Psoas muscle (tissue), 8 donors: ENCODE data around the gene ANXA11. TPM values are rescaled to one million over a fixed set of nuclear protein-coding genes. Genes with fewer than 3 reads are reported as not detected.
A peak's percentile ranks its signal among the peaks of the same experiment; 100 is the strongest.
"Not testable (repeated sequence)": the region's sequence is repeated elsewhere in the genome, so short reads cannot be mapped to it uniquely, and the experiment has no call there.

Source experiments
- ATAC-seq, 4 donors: fragments of 200-7000 bp; cut with Tn5 transposase; one replicate each; pipeline ENCODE4 v1.9.1; 2020; ENCODE audit warnings: moderate library complexity in 3 of 4, mild to moderate bottlenecking in 2 of 4
- DNase-seq, 2 donors: peaks; one replicate each; pipeline ENCODE4 v3.0.0-alpha.2; 2020
- H3K27ac ChIP-seq: fragments of 200-600 bp; one replicate; pipeline ENCODE4 v1.8.0; 2022
- H3K27me3 ChIP-seq, 3 donors: fragments of 200-600 bp in 1 of 3; one replicate each; pipeline versions ENCODE4 v1.6.1 to v1.8.0; 2013 to 2022; ENCODE audit warnings: low read length in 2 of 3, mild to moderate bottlenecking in 2 of 3, moderate library complexity in 1 of 3; ENCODE audit not compliant: insufficient read depth in 3 of 3
- H3K36me3 ChIP-seq, 2 donors: fragments of 200-600 bp in 1 of 2; one replicate each; pipeline versions ENCODE4 v1.6.1 to v1.8.0; 2013 to 2022; ENCODE audit warnings: low read depth in 1 of 2, mild to moderate bottlenecking in 1 of 2, moderate library complexity in 1 of 2; ENCODE audit not compliant: insufficient read depth in 1 of 2
- H3K4me1 ChIP-seq: fragments of 200-600 bp; one replicate; pipeline ENCODE4 v1.8.0; 2022
- H3K4me3 ChIP-seq: fragments of 200-600 bp; one replicate; pipeline ENCODE4 v1.8.0; 2022; ENCODE audit warnings: mild to moderate bottlenecking
- H3K9me3 ChIP-seq: fragments of 200-600 bp; one replicate; pipeline ENCODE4 v1.8.0; 2022
- CTCF ChIP-seq: fragments of 200-600 bp; IDR thresholded peaks from one replicate; pipeline ENCODE4 v1.8.0; 2022; ENCODE audit warnings: antibody characterized with exemption
- WGBS, 3 donors: extraction: QIAGEN DNeasy Blood & Tissue Kit; methylation state at CpG; one replicate each; pipeline versions ENCODE4 v1.1.6 to v1.1.7; 2013; 5-methylcytosine and 5-hydroxymethylcytosine counted together
- intact Hi-C, 2 donors: fragments of 100-400 bp; cut with DNase I; formaldehyde crosslinking; loops; one replicate each; pipeline versions ENCODE4 v1.11.0 to v1.14.2; 2022
- long read RNA-seq, 2 donors: library from polyadenylated mRNA; unstranded; transcript quantifications; one replicate each; pipeline ENCODE4 v2.0.0, GENCODE V29; 2021
- polyA plus RNA-seq, 3 donors: library from polyadenylated mRNA; stranded (reverse); fragments of 200-250 nt; gene quantifications; one replicate each; pipeline ENCODE4 v1.2.3, GENCODE V29; 2013
- total RNA-seq, 4 donors: library from RNA; stranded (reverse); fragmentation: NEBNext Ultra II Directional in 2 of 4; extraction: Animal tissue kit (Norgen Biotek cat#: 25700) in 2 of 4; gene quantifications; one replicate each; pipeline versions ENCODE4 v1.2.1 to v1.2.4, GENCODE V29; 2021 to 2023
- donor health status: healthy with polysubstance abuse.
- donor health status: DM: no; HTN: no; CAD: no; lungs with moderate emphysema.
- donor health status: Bipolar disorder and iron deficiency.
- donor health status: healthy.
- donor health status: DM: yes; HTN: yes; CAD: no.
- donor health status: DM: no; HTN: no; CAD: no.
- donor health status: DM: no; HTN: no; CAD: no.
- donor health status: DM: yes; HTN: yes; CAD: no.

The ANXA11 gene
- total RNA-seq, result 100 to 1,000 TPM; 120 to 389 (median 273) TPM
- polyA plus RNA-seq, result 100 to 1,000 TPM; 112 to 164 (median 132) TPM
- long read RNA-seq, donor 1, full-length matches to known transcripts, result 151 of 254 reads
- long read RNA-seq, donor 1, partial matches to known transcripts, result 75 of 254 reads
- long read RNA-seq, donor 1, other reads (novel, unspliced or antisense), result 28 of 254 reads
- long read RNA-seq, donor 2, full-length matches to known transcripts, result 237 of 580 reads
- long read RNA-seq, donor 2, partial matches to known transcripts, result 190 of 580 reads
- long read RNA-seq, donor 2, other reads (novel, unspliced or antisense), result 153 of 580 reads

- 2 to 5% (median 3%) methylated on average over 35 to 45 of the region's 45 CpGs for WGBS, 3 donors
- peak within 1 kb of the TSS; percentile 99 for H3K27ac ChIP-seq
- no peaks in the 10 kb centered on the region for H3K27me3 ChIP-seq
- TF ChIP-seq CTCF, result no peak
- ATAC-seq (peak; percentile 62 to 76 (median 72)), DNase-seq (peak; percentile 87 to 91)
- H3K9me3 ChIP-seq, result no peaks in the 10 kb centered on the region
- peaks cover 44% of the 10 kb centered on the region for H3K4me1 ChIP-seq
- H3K4me3 ChIP-seq, result peak within 1 kb of the TSS; percentile 96
- no peaks in the 10 kb centered on the region for H3K36me3 ChIP-seq
- intact Hi-C loops, result loop anchor here in 1 of 2 donors (1.0 to 10.0 kb wide), 2 partner anchors 48 to 131 kb away; partner anchors contain the start of gene TMEM254
These were observed at the start of gene ANXA11 for GRCh38 chr10:80205477-80206276. TSS of gene ANXA11 (minus strand) at chr10:80205537. CDS start at chr10:80172861, 32,676 bp downstream.

DNA sequence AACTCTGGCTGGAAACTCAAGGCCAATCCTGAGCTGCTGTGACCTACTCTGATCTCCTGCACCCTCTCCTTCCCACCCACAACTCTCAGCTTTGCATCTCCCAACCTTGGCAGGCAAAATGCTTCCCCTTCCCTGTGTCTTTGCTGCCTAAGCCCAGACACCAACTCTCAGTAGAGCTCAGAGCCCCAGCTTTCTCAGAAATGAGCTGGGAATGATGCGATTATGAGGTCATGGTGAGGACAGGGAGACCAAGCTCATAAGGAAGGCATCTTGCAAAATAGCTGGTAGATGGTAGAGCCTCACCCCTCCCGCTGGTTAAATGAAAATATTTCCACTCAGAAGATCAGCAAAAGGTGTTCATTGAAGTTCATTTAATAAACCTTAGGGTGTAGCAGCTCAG lies 49.4 kb upstream of the ANXA11 start:
- H3K27me3 ChIP-seq, intact Hi-C loops, H3K9me3 ChIP-seq: not testable (repeated sequence)

DNA sequence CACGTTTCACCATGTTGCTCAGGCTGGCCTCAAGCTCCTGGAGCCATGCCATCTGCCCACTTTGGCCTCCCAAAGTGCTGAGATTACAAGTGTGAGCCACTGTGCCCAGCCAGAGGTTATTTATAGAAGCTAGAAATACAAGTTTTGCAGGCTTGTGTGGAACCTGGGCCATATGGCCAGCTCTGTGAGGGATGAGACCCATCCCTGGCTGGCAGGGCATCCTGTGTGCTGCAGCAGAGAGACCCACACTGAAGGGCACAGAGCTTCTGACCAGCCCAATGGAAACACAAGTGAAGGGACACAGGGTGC lies 48.6 kb upstream of the ANXA11 start:
- DNase-seq, H3K9me3 ChIP-seq, H3K36me3 ChIP-seq, H3K27ac ChIP-seq, H3K4me3 ChIP-seq, H3K27me3 ChIP-seq, intact Hi-C loops, ATAC-seq, H3K4me1 ChIP-seq: not testable (repeated sequence)
- 10 to 27% (median 16%) methylated on average over 1 of the region's 1 CpG for WGBS, 3 donors

More for the DNA sequence above, 49.4 kb upstream of the ANXA11 start:
- WGBS, 3 donors, result no CpG with 5 or more reads among the region's 2 CpGs
- not testable (repeated sequence) for H3K36me3 ChIP-seq, ATAC-seq, H3K4me1 ChIP-seq, H3K4me3 ChIP-seq, DNase-seq, H3K27ac ChIP-seq

DNA sequence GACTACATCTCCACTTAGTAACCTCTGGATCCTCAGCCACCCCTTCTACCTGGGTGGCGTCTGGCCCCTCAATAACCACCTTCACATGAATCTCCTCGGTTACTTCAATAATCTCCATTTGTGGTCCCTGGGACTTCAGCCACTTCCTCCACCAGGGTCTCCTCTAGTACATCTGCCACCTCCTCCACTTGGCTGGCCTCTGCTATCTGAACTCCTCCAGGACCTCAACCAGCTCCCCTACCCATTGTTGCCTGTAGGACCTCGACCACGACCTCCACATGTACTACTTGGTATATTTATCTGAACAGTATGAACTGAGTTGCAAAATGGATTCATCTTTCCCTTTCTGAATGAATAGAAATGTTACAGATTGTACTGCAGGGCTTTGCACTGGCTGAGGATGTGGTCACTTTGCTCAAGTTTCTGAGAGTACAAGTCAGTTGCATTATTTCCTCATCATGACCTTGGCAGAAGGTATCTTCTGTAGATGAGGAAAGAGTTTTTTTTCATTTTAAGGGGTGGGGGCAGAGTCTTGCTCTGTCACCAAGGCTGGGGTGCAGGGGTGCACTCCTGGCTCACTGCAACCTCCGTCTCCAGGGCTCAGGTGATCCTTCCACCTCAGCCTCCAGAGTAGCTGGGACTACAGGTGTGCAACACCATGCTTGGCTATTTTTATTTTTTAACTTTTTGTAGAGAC lies 48.1 kb upstream of the ANXA11 start:
- intact Hi-C loops, result no loop called here
- Histone ChIP-seq H3K36me3 (no peaks in the 10 kb centered on the region), H3K27ac (no peak overlapping the region), H3K9me3 (no peaks in the 10 kb centered on the region), H3K27me3 (peaks cover 0 to 6% (median 1%) of the 10 kb centered on the region in 3 donors), H3K4me3 (no peak overlapping the region), H3K4me1 (no peaks in the 10 kb centered on the region)
- no peak for TF ChIP-seq CTCF
- DNase-seq (no peak), ATAC-seq (no peak)
- WGBS, 3 donors, result 70 to 85% (median 73%) methylated on average over 5 of the region's 5 CpGs

DNA sequence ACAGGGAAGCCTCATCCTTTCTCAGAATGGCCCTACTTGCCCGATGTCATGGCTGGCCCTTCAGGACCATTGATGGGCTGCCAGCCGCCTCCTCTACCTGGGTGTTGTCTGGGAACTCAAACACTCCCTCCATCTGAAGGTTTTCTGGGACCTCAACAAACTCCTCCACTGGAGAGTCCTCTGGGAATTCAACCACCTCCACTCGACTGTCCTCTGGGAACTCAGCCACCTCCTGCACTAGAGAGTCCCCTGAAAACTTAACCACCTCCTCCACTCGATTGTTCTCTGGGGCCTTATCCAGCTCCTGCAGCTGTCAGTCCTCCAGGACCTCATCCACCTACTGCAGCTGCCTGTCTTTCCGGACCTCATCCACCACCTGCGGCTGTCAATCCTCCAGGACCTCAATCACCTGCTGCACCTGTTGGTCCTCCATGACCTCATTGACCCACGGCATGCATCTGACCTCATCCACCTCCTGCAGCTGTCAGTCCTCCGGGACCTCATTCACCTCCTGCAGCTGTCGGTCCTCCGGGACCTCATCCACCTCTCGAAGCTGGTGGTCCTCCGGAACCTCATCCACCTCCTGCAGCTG lies 47.1 kb upstream of the ANXA11 start:
- ATAC-seq (no peak), DNase-seq (no peak)
- TF ChIP-seq CTCF, result no peak
- WGBS, 3 donors, result 38 to 43% (median 40%) methylated on average over 12 of the region's 12 CpGs
- Histone ChIP-seq H3K9me3 (no peaks in the 10 kb centered on the region), H3K36me3 (no peaks in the 10 kb centered on the region), H3K27ac (no peak overlapping the region), H3K4me1 (no peaks in the 10 kb centered on the region), H3K27me3 (peaks cover 0 to 6% (median 1%) of the 10 kb centered on the region in 3 donors), H3K4me3 (no peak overlapping the region)
- intact Hi-C loops, result no loop called here

- H3K4me3 ChIP-seq, DNase-seq, H3K27ac ChIP-seq, H3K36me3 ChIP-seq, H3K27me3 ChIP-seq, intact Hi-C loops, H3K4me1 ChIP-seq, ATAC-seq, H3K9me3 ChIP-seq: not testable (repeated sequence)
- WGBS, 3 donors, result 83 to 92% (median 91%) methylated on average over 3 of the region's 4 CpGs
These were observed 46.5 kb upstream of the ANXA11 start for GRCh38 chr10:80251703-80252280.

- H3K4me3 ChIP-seq, H3K36me3 ChIP-seq, H3K9me3 ChIP-seq, H3K27ac ChIP-seq, H3K4me1 ChIP-seq, DNase-seq, ATAC-seq, H3K27me3 ChIP-seq, intact Hi-C loops: not testable (repeated sequence)
- WGBS, 3 donors, result no CpG with 5 or more reads among the region's 1 CpG
These were observed 45.1 kb upstream of the ANXA11 start for GRCh38 chr10:80250399-80250798.
